SK-N-SH treated with all-trans-retinoic acid at 6 μM for 48 hours (cell line): ENCODE measurements around the gene CDKN2AIPNL.
"Not testable (repeated sequence)": the region's sequence is repeated elsewhere in the genome, so short reads cannot be mapped to it uniquely, and the experiment has no call there.

Experiments used
- ATAC-seq: fragments of 200-7000 bp; cut with Tn5 transposase; 3 replicates; pipeline ENCODE4 v1.9.1; 2020; ENCODE audit warnings: mild to moderate bottlenecking, moderate library complexity
- ARNTL ChIP-seq: fragments of 450-650 bp; formaldehyde crosslinking; IDR thresholded peaks from 2 replicates; pipeline ENCODE4 v1.5.0; 2020; ENCODE audit warnings: low read depth, mild to moderate bottlenecking, moderate library complexity, borderline replicate concordance
- BACH2 ChIP-seq: fragments of 250-450 bp; sonication (Bioruptor Pico); IDR thresholded peaks from 2 replicates; pipeline ENCODE4 v1.9.0; 2021; ENCODE audit warnings: mild to moderate bottlenecking, borderline replicate concordance
- CSDC2 ChIP-seq: fragments of 250-450 bp; sonication (Bioruptor Pico); IDR thresholded peaks from 2 replicates; pipeline ENCODE4 v1.5.0; 2020; ENCODE audit warnings: mild to moderate bottlenecking, moderate library complexity
- ESRRG ChIP-seq: fragments of 250-450 bp; sonication (Bioruptor Pico); IDR thresholded peaks from 2 replicates; pipeline ENCODE4 v1.6.1; 2021; ENCODE audit warnings: mild to moderate bottlenecking
- GLIS3 ChIP-seq: fragments of 250-450 bp; sonication (Bioruptor Pico); IDR thresholded peaks from 2 replicates; pipeline ENCODE4 v1.5.0; 2020; ENCODE audit warnings: mild to moderate bottlenecking, moderate library complexity
- ISL1 ChIP-seq: fragments of 250-450 bp; sonication (Bioruptor Pico); IDR thresholded peaks from 2 replicates; pipeline ENCODE4 v2.1.2; 2022; ENCODE audit warnings: mild to moderate bottlenecking, moderate library complexity
- OSR1 ChIP-seq: fragments of 250-450 bp; sonication (Bioruptor Pico); IDR thresholded peaks from 2 replicates; pipeline ENCODE4 v1.8.0; 2022; ENCODE audit warnings: moderate library complexity, mild to moderate bottlenecking, inconsistent platforms
- PPARA ChIP-seq: fragments of 250-450 bp; sonication (Bioruptor Pico); IDR thresholded peaks from 2 replicates; pipeline ENCODE4 v1.5.0; 2020; ENCODE audit warnings: mild to moderate bottlenecking, borderline replicate concordance
- RARB ChIP-seq: fragments of 250-450 bp; sonication (Bioruptor Pico); IDR thresholded peaks from 2 replicates; pipeline ENCODE4 v1.8.0; 2021; ENCODE audit warnings: mild to moderate bottlenecking, moderate library complexity
- SNAI2 ChIP-seq: fragments of 250-450 bp; sonication (Bioruptor Pico); IDR thresholded peaks from 2 replicates; pipeline ENCODE4 v1.5.0; 2020; ENCODE audit warnings: mild to moderate bottlenecking, moderate library complexity
- TCF4 ChIP-seq: fragments of 250-450 bp; sonication (Bioruptor Pico); IDR thresholded peaks from 2 replicates; pipeline ENCODE4 v1.8.0; 2021; ENCODE audit warnings: mild to moderate bottlenecking, moderate library complexity, borderline replicate concordance
- TOX ChIP-seq: fragments of 250-450 bp; sonication (Bioruptor Pico); IDR thresholded peaks from 2 replicates; pipeline ENCODE4 v1.8.0; 2021; ENCODE audit warnings: mild to moderate bottlenecking, moderate library complexity, borderline replicate concordance
- ZC3H10 ChIP-seq: fragments of 250-450 bp; sonication (Bioruptor Pico); IDR thresholded peaks from 2 replicates; pipeline ENCODE4 v1.5.1; 2021; ENCODE audit warnings: mild to moderate bottlenecking, moderate library complexity
- ZFP3 ChIP-seq: fragments of 250-450 bp; sonication (Bioruptor Pico); IDR thresholded peaks from 2 replicates; pipeline ENCODE4 v1.5.0; 2020; ENCODE audit warnings: mild to moderate bottlenecking, moderate library complexity
- ZFP30 ChIP-seq: fragments of 450-650 bp; formaldehyde crosslinking; IDR thresholded peaks from 2 replicates; pipeline ENCODE4 v1.5.0; 2022; ENCODE audit warnings: mild to moderate bottlenecking, moderate library complexity
- ZNF565 ChIP-seq: fragments of 450-650 bp; formaldehyde crosslinking; conservative IDR thresholded peaks from 2 replicates; pipeline ENCODE4 v1.5.0; 2020; ENCODE audit warnings: low read depth, mild to moderate bottlenecking, moderate library complexity
- ZNF70 ChIP-seq: fragments of 450-650 bp; formaldehyde crosslinking; IDR thresholded peaks from 2 replicates; pipeline ENCODE4 v1.5.0; 2020; ENCODE audit warnings: mild to moderate bottlenecking, moderate library complexity
- ZNF8 ChIP-seq: fragments of 450-650 bp; formaldehyde crosslinking; IDR thresholded peaks from 2 replicates; pipeline ENCODE4 v1.5.0; 2020; ENCODE audit warnings: mild to moderate bottlenecking, moderate library complexity
- TF ChIP-seq, protein P1 (sequence below): fragments of 250-450 bp; sonication (Bioruptor Pico); IDR thresholded peaks from 2 replicates; pipeline ENCODE4 v1.5.1; 2020; ENCODE audit warnings: low read depth, mild to moderate bottlenecking, moderate library complexity
- TF ChIP-seq, protein P2 (sequence below): fragments of 250-450 bp; sonication (Bioruptor Pico); IDR thresholded peaks from 2 replicates; pipeline ENCODE4 v1.5.0; 2020; ENCODE audit warnings: mild to moderate bottlenecking, moderate library complexity
- TF ChIP-seq, protein P3 (sequence below): fragments of 250-450 bp; sonication (Bioruptor Pico); IDR thresholded peaks from 2 replicates; pipeline ENCODE4 v1.8.0; 2020; ENCODE audit warnings: mild to moderate bottlenecking, moderate library complexity, borderline replicate concordance
- TF ChIP-seq, protein P4 (sequence below): fragments of 250-450 bp; sonication (Bioruptor Pico); IDR thresholded peaks from 2 replicates; pipeline ENCODE4 v1.5.1; 2021; ENCODE audit warnings: mild to moderate bottlenecking, moderate library complexity

The CDKN2AIPNL gene

DNA sequence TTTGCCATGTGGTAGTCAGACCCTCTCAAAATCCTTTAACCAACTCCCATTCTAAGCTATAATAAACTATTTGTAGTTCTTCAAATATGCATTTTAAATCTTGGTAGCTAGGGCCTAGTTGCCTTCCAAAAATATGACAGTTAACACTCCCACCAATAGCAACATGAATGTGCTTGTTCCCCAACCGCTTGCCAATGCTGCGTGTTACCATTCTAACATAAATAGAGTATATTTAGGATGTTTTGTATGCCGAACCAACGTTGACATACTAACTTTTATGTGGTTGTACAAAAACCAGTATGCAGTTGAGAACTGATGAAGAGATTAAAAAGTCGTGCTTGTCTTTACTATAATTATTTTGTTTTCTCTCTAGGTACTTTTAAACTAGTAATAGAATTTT, 31.3 kb downstream of the CDKN2AIPNL start:
- no peak for ATAC-seq

DNA sequence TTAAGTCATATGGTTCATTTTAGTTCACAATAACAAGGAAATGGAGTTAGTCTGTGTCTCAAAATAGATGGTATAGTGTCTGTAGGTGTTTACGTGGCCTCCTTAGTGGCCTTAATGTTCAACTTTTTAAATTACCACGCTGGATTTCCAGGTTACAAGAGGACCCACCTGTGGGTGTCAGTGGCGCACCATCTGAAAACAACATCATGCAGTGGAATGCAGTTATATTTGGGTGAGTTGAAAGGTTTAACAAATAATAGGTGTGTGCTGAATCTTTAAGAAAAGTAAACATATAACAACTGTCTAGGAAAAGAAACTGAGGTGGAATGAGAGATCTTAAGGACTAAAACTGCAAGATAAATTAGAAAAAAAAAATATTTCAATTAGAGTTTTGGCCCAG, 37.4 kb downstream of the CDKN2AIPNL start:
- no peak for ATAC-seq
- TF ChIP-seq ZFP3, result no peak
- no peak for TF ChIP-seq TCF4
- no peak for TF ChIP-seq TOX (CRISPR knock-in tag)
- TF ChIP-seq ZNF70 (CRISPR knock-in tag), result no peak
- TF ChIP-seq ESRRG (CRISPR knock-in tag), result no peak
- no peak for TF ChIP-seq PPARA (CRISPR knock-in tag)
- no peak for TF ChIP-seq ZFP30 (CRISPR knock-in tag)
- TF ChIP-seq RARB (CRISPR knock-in tag), result no peak
- TF ChIP-seq ZC3H10 (CRISPR knock-in tag), result no peak
- TF ChIP-seq, protein P1, sequence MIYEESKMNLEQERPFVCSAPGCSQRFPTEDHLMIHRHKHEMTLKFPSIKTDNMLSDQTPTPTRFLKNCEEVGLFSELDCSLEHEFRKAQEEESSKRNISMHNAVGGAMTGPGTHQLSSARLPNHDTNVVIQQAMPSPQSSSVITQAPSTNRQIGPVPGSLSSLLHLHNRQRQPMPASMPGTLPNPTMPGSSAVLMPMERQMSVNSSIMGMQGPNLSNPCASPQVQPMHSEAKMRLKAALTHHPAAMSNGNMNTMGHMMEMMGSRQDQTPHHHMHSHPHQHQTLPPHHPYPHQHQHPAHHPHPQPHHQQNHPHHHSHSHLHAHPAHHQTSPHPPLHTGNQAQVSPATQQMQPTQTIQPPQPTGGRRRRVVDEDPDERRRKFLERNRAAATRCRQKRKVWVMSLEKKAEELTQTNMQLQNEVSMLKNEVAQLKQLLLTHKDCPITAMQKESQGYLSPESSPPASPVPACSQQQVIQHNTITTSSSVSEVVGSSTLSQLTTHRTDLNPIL, result no peak
- TF ChIP-seq ZNF8 (CRISPR knock-in tag), result no peak
- no peak for TF ChIP-seq ARNTL (CRISPR knock-in tag)
- no peak for TF ChIP-seq ZNF565 (CRISPR knock-in tag)
- TF ChIP-seq, protein P2, sequence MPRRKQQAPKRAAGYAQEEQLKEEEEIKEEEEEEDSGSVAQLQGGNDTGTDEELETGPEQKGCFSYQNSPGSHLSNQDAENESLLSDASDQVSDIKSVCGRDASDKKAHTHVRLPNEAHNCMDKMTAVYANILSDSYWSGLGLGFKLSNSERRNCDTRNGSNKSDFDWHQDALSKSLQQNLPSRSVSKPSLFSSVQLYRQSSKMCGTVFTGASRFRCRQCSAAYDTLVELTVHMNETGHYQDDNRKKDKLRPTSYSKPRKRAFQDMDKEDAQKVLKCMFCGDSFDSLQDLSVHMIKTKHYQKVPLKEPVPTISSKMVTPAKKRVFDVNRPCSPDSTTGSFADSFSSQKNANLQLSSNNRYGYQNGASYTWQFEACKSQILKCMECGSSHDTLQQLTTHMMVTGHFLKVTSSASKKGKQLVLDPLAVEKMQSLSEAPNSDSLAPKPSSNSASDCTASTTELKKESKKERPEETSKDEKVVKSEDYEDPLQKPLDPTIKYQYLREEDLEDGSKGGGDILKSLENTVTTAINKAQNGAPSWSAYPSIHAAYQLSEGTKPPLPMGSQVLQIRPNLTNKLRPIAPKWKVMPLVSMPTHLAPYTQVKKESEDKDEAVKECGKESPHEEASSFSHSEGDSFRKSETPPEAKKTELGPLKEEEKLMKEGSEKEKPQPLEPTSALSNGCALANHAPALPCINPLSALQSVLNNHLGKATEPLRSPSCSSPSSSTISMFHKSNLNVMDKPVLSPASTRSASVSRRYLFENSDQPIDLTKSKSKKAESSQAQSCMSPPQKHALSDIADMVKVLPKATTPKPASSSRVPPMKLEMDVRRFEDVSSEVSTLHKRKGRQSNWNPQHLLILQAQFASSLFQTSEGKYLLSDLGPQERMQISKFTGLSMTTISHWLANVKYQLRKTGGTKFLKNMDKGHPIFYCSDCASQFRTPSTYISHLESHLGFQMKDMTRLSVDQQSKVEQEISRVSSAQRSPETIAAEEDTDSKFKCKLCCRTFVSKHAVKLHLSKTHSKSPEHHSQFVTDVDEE, result no peak
- TF ChIP-seq, protein P3, sequence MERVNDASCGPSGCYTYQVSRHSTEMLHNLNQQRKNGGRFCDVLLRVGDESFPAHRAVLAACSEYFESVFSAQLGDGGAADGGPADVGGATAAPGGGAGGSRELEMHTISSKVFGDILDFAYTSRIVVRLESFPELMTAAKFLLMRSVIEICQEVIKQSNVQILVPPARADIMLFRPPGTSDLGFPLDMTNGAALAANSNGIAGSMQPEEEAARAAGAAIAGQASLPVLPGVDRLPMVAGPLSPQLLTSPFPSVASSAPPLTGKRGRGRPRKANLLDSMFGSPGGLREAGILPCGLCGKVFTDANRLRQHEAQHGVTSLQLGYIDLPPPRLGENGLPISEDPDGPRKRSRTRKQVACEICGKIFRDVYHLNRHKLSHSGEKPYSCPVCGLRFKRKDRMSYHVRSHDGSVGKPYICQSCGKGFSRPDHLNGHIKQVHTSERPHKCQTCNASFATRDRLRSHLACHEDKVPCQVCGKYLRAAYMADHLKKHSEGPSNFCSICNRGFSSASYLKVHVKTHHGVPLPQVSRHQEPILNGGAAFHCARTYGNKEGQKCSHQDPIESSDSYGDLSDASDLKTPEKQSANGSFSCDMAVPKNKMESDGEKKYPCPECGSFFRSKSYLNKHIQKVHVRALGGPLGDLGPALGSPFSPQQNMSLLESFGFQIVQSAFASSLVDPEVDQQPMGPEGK (CRISPR knock-in tag), result no peak
- no peak for TF ChIP-seq ISL1 (CRISPR knock-in tag)
- TF ChIP-seq SNAI2 (CRISPR knock-in tag), result no peak

More for the DNA sequence above, 31.3 kb downstream of the CDKN2AIPNL start:
- no peak for TF ChIP-seq GLIS3 (CRISPR knock-in tag)
- TF ChIP-seq ZNF8 (CRISPR knock-in tag), result no peak
- no peak for TF ChIP-seq TCF4
- TF ChIP-seq ZFP30 (CRISPR knock-in tag), result no peak
- TF ChIP-seq, protein P4, sequence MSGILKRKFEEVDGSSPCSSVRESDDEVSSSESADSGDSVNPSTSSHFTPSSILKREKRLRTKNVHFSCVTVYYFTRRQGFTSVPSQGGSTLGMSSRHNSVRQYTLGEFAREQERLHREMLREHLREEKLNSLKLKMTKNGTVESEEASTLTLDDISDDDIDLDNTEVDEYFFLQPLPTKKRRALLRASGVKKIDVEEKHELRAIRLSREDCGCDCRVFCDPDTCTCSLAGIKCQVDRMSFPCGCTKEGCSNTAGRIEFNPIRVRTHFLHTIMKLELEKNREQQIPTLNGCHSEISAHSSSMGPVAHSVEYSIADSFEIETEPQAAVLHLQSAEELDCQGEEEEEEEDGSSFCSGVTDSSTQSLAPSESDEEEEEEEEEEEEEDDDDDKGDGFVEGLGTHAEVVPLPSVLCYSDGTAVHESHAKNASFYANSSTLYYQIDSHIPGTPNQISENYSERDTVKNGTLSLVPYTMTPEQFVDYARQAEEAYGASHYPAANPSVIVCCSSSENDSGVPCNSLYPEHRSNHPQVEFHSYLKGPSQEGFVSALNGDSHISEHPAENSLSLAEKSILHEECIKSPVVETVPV (CRISPR knock-in tag), result no peak
- TF ChIP-seq, protein P2, result no peak
- TF ChIP-seq, protein P3 (CRISPR knock-in tag), result no peak
- TF ChIP-seq ZNF565 (CRISPR knock-in tag), result no peak
- TF ChIP-seq CSDC2 (CRISPR knock-in tag), result no peak
- no peak for TF ChIP-seq BACH2
- TF ChIP-seq ISL1 (CRISPR knock-in tag), result no peak
- no peak for TF ChIP-seq ESRRG (CRISPR knock-in tag)
- no peak for TF ChIP-seq PPARA (CRISPR knock-in tag)
- TF ChIP-seq OSR1, result no peak
- no peak for TF ChIP-seq ZNF70 (CRISPR knock-in tag)
- TF ChIP-seq SNAI2 (CRISPR knock-in tag), result no peak

DNA sequence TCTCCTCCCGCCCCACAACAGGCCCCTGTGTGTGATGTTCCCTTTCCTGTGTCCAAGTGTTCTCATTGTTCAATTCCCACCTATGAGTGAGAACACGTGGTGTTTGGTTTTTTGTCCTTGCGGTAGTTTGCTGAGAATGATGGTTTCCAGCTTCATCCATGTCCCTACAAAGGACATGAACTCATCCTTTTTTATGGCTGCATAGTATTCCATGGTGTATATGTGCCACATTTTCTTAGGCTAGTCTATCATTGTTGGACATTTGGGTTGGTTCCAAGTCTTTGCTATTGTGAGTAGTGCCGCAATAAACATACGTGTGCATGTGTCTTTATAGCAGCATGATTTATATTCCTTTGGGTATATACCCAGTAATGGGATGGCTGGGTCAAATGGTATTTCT, 38.0 kb downstream of the CDKN2AIPNL start:
- ATAC-seq, result not testable (repeated sequence)
